ENCODE data around the gene DAAM2. TPM values are rescaled to one million over a fixed set of nuclear protein-coding genes. Genes with fewer than 3 reads are reported as not detected.

Gene DAAM2
- 39.7 and 60.6 TPM in 2 replicates for polyA plus RNA-seq (2011; rRNA removed)
- 41.7 and 42.6 TPM in 2 replicates for polyA minus RNA-seq (2011; rRNA and poly(A)+ RNA removed)

GRCh38 chr6:39791850-39792539 lies at the start of gene DAAM2:
TSS of gene DAAM2 (plus strand) at chr6:39792376. CDS start at chr6:39856303, 63,927 bp downstream.
- H3K27me3 ChIP-seq (ENCODE audit: control insufficient read depth, insufficient read depth, low read length): no peaks in the 10 kb centered on the region
- DNase-seq (ENCODE audit: low read depth): no peak
- H3K36me3 ChIP-seq (ENCODE audit: control insufficient read depth, insufficient read depth, low read length): no peaks in the 10 kb centered on the region
- ChIA-PET POLR2A (interaction anchor here (0.6 kb wide), 2 partner anchors 192 to 407 kb away, joined by 3 read pairs; no protein-coding TSS in a partner anchor), CTCF (interaction anchor here (0.9 to 2.1 kb wide), 5 partner anchors 9 to 434 kb away, joined by 3 to 6 read pairs (median 4); no protein-coding TSS in a partner anchor)
- TF ChIP-seq CTCF (IDR thresholded peaks at IDR 0.05; ENCODE audit: insufficient read depth, low read depth, low read length): peak; percentile 32
- H3K4me3 ChIP-seq (ENCODE audit: low read depth, low read length): peak within 1 kb of the TSS; percentile 70

DNA sequence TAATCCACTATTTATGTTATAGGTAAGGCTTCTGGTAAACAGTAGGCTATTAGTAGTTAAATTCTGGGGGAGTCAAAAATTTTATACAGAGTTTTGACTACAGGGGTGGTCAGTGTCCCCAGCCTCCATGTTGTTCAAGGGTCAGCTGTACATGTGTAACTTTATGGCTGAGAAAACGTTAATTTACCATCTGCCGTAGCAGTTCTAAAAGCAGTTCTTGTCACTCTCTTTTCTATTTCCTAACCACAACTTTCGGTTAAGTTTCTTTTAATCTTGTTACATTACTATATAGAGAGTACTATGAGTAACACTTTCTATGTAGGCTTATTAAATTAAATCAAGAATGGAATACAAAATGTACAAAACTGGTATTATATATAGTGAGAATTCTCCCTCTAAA lies 45.4 kb upstream of the DAAM2 start:
- Histone ChIP-seq H3K27me3 (ENCODE audit: control insufficient read depth, insufficient read depth, low read length) (no peaks in the 10 kb centered on the region), H3K4me3 (ENCODE audit: low read depth, low read length) (no peak overlapping the region), H3K36me3 (ENCODE audit: control insufficient read depth, insufficient read depth, low read length) (no peaks in the 10 kb centered on the region)
- CTCF ChIA-PET: no interaction called here
- DNase-seq (ENCODE audit: low read depth): no peak
- POLR2A ChIA-PET: no interaction called here
- TF ChIP-seq CTCF (IDR thresholded peaks at IDR 0.05; ENCODE audit: insufficient read depth, low read depth, low read length): no peak

DNA sequence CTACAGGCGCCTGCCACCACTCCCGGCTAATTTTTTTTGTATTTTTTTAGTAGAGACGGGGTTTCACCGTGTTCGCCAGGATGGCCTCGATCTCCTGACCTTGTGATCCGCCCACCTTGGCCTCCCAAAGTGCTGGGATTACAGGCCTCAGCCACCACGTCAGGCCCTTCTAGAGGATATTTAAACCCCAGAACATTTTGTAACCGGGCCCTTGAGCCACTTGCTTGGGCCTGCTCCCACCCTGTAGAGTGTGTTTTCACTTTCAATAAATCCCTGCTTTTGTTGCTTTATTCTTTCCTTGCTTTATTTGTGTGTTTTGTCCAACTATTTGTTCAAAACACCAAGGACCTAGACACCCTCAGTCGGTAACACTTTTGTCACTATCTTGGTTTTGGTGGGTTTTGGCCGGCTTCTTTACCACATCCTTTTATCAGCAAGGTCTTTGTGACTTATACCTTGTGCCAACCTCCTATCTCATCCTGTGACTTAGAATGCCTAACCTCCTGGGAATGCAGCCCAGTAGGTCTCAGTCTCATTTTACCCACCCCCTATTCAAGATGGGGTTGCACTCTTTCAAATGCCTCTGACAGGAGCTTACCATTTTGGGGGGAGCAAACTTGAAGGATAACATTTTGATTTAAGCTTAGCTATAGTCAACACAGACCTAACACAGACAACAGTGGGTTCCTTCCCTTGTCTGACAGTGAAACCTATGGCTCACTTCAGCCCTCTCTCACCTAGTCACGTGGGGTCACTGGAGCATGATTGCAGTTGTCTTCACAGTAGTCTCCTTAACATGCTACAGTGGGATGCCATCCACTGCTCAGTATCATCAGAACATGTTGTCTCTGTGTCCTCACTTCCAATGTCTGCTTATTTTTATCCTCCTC lies 39.1 kb upstream of the DAAM2 start:
- CTCF ChIA-PET: interaction anchor here (0.9 to 1.6 kb wide), 2 partner anchors 8 to 391 kb away, joined by 3 to 5 read pairs; no protein-coding TSS in a partner anchor

GRCh38 chr6:39753725-39754045 lies 38.5 kb upstream of the DAAM2 start:
- no peaks in the 10 kb centered on the region for H3K36me3 ChIP-seq (ENCODE audit: control insufficient read depth, insufficient read depth, low read length)
- no peak overlapping the region for H3K4me3 ChIP-seq (ENCODE audit: low read depth, low read length)
- TF ChIP-seq CTCF (IDR thresholded peaks at IDR 0.05; ENCODE audit: insufficient read depth, low read depth, low read length): no peak
- no peak for DNase-seq (ENCODE audit: low read depth)
- POLR2A ChIA-PET: no interaction called here
- H3K27me3 ChIP-seq (ENCODE audit: control insufficient read depth, insufficient read depth, low read length): no peaks in the 10 kb centered on the region
- CTCF ChIA-PET: interaction anchor here (0.9 to 1.6 kb wide), 2 partner anchors 8 to 392 kb away, joined by 3 to 5 read pairs; no protein-coding TSS in a partner anchor

More for the DNA sequence above, 39.1 kb upstream of the DAAM2 start:
- Histone ChIP-seq H3K4me3 (ENCODE audit: low read depth, low read length) (no peak overlapping the region), H3K36me3 (ENCODE audit: control insufficient read depth, insufficient read depth, low read length) (no peaks in the 10 kb centered on the region), H3K27me3 (ENCODE audit: control insufficient read depth, insufficient read depth, low read length) (no peaks in the 10 kb centered on the region)
- TF ChIP-seq CTCF (IDR thresholded peaks at IDR 0.05; ENCODE audit: insufficient read depth, low read depth, low read length): no peak
- DNase-seq (ENCODE audit: low read depth): no peak
- POLR2A ChIA-PET: no interaction called here

Data from BJ (cell line).